ENCODE measurements around the gene CKAP2.
"Not testable (repeated sequence)": the region's sequence is repeated elsewhere in the genome, so short reads cannot be mapped to it uniquely, and the experiment has no call there.

The CKAP2 gene

GRCh38 chr13:52452470-52452869 lies 2.8 kb upstream of the CKAP2 start:
- no peak for DNase-seq (ENCODE audit: low spot score)

GRCh38 chr13:52454459-52454819 lies 839 bp upstream of the CKAP2 start:
- DNase-seq (ENCODE audit: low spot score): no peak

GRCh38 chr13:52455677-52456041 lies 381 bp downstream of the CKAP2 start:
- peak; percentile 87 for DNase-seq (ENCODE audit: low spot score)

- DNase-seq (ENCODE audit: low spot score): peak; percentile 24
Measured at GRCh38 chr13:52459668-52460067, 4.4 kb downstream of the CKAP2 start.

GRCh38 chr13:52461265-52461664 lies 6.0 kb downstream of the CKAP2 start:
- no peak for DNase-seq (ENCODE audit: low spot score)

- DNase-seq (ENCODE audit: low spot score): no peak
Measured at GRCh38 chr13:52463526-52463925, 8.2 kb downstream of the CKAP2 start.

- not testable (repeated sequence) for DNase-seq (ENCODE audit: low spot score)
Measured at GRCh38 chr13:52468487-52468886, 13.2 kb downstream of the CKAP2 start.

GRCh38 chr13:52480677-52481428 lies 25.6 kb downstream of the CKAP2 start:
- not testable (repeated sequence) for DNase-seq (ENCODE audit: low spot score)

GRCh38 chr13:52487078-52487477 lies 31.8 kb downstream of the CKAP2 start:
- DNase-seq (ENCODE audit: low spot score): not testable (repeated sequence)

GRCh38 chr13:52488763-52489162 lies 33.5 kb downstream of the CKAP2 start:
- not testable (repeated sequence) for DNase-seq (ENCODE audit: low spot score)

- not testable (repeated sequence) for DNase-seq (ENCODE audit: low spot score)
Measured at GRCh38 chr13:52491015-52491414, 35.7 kb downstream of the CKAP2 start.

- not testable (repeated sequence) for DNase-seq (ENCODE audit: low spot score)
Measured at GRCh38 chr13:52494241-52494640, 39.0 kb downstream of the CKAP2 start.

- not testable (repeated sequence) for DNase-seq (ENCODE audit: low spot score)
Measured at GRCh38 chr13:52497979-52498378, 42.7 kb downstream of the CKAP2 start.

GRCh38 chr13:52502277-52502676 lies 47.0 kb downstream of the CKAP2 start:
- not testable (repeated sequence) for DNase-seq (ENCODE audit: low spot score)

- not testable (repeated sequence) for DNase-seq (ENCODE audit: low spot score)
Measured at GRCh38 chr13:52505843-52506242, 50.6 kb downstream of the CKAP2 start.

GRCh38 chr13:52509532-52509931 lies 54.3 kb downstream of the CKAP2 start:
- DNase-seq (ENCODE audit: low spot score): not testable (repeated sequence)

- not testable (repeated sequence) for DNase-seq (ENCODE audit: low spot score)
Measured at GRCh38 chr13:52510221-52510797, 55.0 kb downstream of the CKAP2 start.

GRCh38 chr13:52511598-52511997 lies 56.3 kb downstream of the CKAP2 start:
- not testable (repeated sequence) for DNase-seq (ENCODE audit: low spot score)

- DNase-seq (ENCODE audit: low spot score): not testable (repeated sequence)
Measured at GRCh38 chr13:52513957-52514596, 58.8 kb downstream of the CKAP2 start.

- DNase-seq (ENCODE audit: low spot score): not testable (repeated sequence)
Measured at GRCh38 chr13:52523323-52523722, 68.0 kb downstream of the CKAP2 start.

All from AG20443 (cell line).